Panc1 (cell line): ENCODE measurements around the gene SLC35C1.

Source experiments
- POLR2AphosphoS5 ChIP-seq: IDR thresholded peaks from 2 replicates; pipeline ENCODE4 v1.6.1; 2012; ENCODE audit warnings: mild to moderate bottlenecking, low read depth, low read length, moderate library complexity
- TF ChIP-seq, protein P1 (sequence below): fragments of 450-650 bp; IDR thresholded peaks from 2 replicates; pipeline ENCODE4 v1.5.1; 2017; ENCODE audit warnings: mild to moderate bottlenecking
- TF ChIP-seq, protein P2 (sequence below), 2 experiments: IDR thresholded peaks; 2 replicates each; pipeline ENCODE4 v1.6.1; 2011 to 2012; ENCODE audit warnings: low read depth in 2 of 2, control low read depth in 1 of 2, low read length in 1 of 2, mild to moderate bottlenecking in 1 of 2, moderate library complexity in 1 of 2; ENCODE audit not compliant: insufficient read depth in 1 of 2

DNA sequence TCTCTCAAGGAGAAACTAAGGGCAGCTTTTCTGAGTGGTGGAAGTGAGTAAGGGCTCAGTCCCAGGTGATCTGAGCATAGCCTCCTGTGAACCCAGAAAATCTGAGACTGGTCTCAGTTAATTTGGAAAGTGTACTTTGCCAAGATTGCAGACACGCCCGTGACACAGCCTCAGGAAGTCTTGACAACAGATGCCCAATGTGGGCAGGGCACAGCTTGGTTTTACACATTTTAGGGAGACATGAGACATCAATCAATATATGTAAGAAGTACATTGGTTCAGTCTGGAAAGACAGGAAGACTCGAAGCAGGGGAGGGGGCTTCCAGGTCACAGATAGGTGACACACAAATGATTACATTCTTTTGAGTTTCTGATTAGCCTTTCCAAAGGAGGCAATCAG is 28.8 kb downstream of the SLC35C1 start:
- TF ChIP-seq, protein P1, sequence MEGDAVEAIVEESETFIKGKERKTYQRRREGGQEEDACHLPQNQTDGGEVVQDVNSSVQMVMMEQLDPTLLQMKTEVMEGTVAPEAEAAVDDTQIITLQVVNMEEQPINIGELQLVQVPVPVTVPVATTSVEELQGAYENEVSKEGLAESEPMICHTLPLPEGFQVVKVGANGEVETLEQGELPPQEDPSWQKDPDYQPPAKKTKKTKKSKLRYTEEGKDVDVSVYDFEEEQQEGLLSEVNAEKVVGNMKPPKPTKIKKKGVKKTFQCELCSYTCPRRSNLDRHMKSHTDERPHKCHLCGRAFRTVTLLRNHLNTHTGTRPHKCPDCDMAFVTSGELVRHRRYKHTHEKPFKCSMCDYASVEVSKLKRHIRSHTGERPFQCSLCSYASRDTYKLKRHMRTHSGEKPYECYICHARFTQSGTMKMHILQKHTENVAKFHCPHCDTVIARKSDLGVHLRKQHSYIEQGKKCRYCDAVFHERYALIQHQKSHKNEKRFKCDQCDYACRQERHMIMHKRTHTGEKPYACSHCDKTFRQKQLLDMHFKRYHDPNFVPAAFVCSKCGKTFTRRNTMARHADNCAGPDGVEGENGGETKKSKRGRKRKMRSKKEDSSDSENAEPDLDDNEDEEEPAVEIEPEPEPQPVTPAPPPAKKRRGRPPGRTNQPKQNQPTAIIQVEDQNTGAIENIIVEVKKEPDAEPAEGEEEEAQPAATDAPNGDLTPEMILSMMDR = no peak
- no peak for TF ChIP-seq POLR2AphosphoS5
- TF ChIP-seq, protein P2, sequence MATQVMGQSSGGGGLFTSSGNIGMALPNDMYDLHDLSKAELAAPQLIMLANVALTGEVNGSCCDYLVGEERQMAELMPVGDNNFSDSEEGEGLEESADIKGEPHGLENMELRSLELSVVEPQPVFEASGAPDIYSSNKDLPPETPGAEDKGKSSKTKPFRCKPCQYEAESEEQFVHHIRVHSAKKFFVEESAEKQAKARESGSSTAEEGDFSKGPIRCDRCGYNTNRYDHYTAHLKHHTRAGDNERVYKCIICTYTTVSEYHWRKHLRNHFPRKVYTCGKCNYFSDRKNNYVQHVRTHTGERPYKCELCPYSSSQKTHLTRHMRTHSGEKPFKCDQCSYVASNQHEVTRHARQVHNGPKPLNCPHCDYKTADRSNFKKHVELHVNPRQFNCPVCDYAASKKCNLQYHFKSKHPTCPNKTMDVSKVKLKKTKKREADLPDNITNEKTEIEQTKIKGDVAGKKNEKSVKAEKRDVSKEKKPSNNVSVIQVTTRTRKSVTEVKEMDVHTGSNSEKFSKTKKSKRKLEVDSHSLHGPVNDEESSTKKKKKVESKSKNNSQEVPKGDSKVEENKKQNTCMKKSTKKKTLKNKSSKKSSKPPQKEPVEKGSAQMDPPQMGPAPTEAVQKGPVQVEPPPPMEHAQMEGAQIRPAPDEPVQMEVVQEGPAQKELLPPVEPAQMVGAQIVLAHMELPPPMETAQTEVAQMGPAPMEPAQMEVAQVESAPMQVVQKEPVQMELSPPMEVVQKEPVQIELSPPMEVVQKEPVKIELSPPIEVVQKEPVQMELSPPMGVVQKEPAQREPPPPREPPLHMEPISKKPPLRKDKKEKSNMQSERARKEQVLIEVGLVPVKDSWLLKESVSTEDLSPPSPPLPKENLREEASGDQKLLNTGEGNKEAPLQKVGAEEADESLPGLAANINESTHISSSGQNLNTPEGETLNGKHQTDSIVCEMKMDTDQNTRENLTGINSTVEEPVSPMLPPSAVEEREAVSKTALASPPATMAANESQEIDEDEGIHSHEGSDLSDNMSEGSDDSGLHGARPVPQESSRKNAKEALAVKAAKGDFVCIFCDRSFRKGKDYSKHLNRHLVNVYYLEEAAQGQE (IDR thresholded peaks at IDR 0.05; ENCODE audit: insufficient read depth in 1 of 2, low read depth in 2 of 2, low read length in 1 of 2) = no peak
